T-cell (primary cell): ENCODE measurements around the gene BIRC2. TPM values are rescaled to one million over a fixed set of nuclear protein-coding genes. Genes with fewer than 3 reads are reported as not detected.

ENCODE experiments used
- ATAC-seq, 4 experiments: fragments of 200-7000 bp in 3 of 4; fragments of 150-1000 bp in 1 of 4; cut with Tn5 transposase; replicated peaks in 1 of 4; 1 replicate in 3 of 4; 2 replicates in 1 of 4; pipeline ENCODE4 v1.10.0; 2021; ENCODE audit warnings: moderate library complexity in 3 of 4, mild to moderate bottlenecking in 2 of 4, moderate number of reproducible peaks in 1 of 4
- CTCF ChIA-PET, 2 donors: fragments of 300-600 bp; sonication (Branson Sonifier 250); formaldehyde crosslinking; loops; one replicate each; lab custom pipeline; 2022; ENCODE audit warnings: antibody characterized with exemption in 2 of 2; lab: Charles Lee
- POLR2A ChIA-PET, 2 donors: fragments of 300-600 bp; sonication (Branson Sonifier 250); formaldehyde crosslinking; loops; one replicate each; lab custom pipeline; 2022; ENCODE audit warnings: antibody characterized with exemption in 2 of 2; lab: Charles Lee
- DNase-seq, 35 experiments: peaks; one replicate each; pipeline versions ENCODE4 v3.0.0 to v3.0.0-alpha.2; 2013 to 2023
- H3K27ac ChIP-seq: one replicate; pipeline ENCODE4 v1.5.1; 2013; ENCODE audit warnings: low read length
- H3K27me3 ChIP-seq, 2 experiments: replicated peaks in 1 of 2; 1 replicate in 1 of 2; 2 replicates in 1 of 2; pipeline versions ENCODE4 v1.6.1 to v1.7.0; 2013; ENCODE audit warnings: low read length in 1 of 2, mixed read lengths in 1 of 2; ENCODE audit not compliant: control insufficient read depth in 2 of 2, insufficient read depth in 2 of 2; ENCODE audit errors: extremely low read depth in 1 of 2
- H3K36me3 ChIP-seq, 2 donors: 1 replicate in 1 of 2; 2 replicates in 1 of 2; pipeline versions ENCODE4 v1.6.1 to v1.7.0; 2013; ENCODE audit warnings: low read length in 1 of 2; ENCODE audit not compliant: control insufficient read depth in 2 of 2, insufficient read depth in 1 of 2; ENCODE audit errors: extremely low read depth in 1 of 2
- H3K4me1 ChIP-seq, 2 experiments: 1 replicate in 1 of 2; 2 replicates in 1 of 2; pipeline versions ENCODE4 v1.6.1 to v1.7.0; 2013; ENCODE audit warnings: low read length in 2 of 2, mixed read lengths in 1 of 2; ENCODE audit not compliant: insufficient read depth in 2 of 2, control insufficient read depth in 1 of 2; ENCODE audit errors: extremely low read depth in 1 of 2
- H3K4me3 ChIP-seq, 2 donors: 1 replicate in 1 of 2; 2 replicates in 1 of 2; pipeline versions ENCODE4 v1.5.1 to v1.7.0; 2013; ENCODE audit warnings: mild to moderate bottlenecking in 2 of 2, low read length in 1 of 2, moderate library complexity in 1 of 2; ENCODE audit not compliant: control insufficient read depth in 1 of 2; ENCODE audit errors: extremely low read depth in 1 of 2
- H3K9me3 ChIP-seq: 2 replicates; pipeline ENCODE4 v1.7.0; 2013
- H3K27ac Mint-ChIP-seq, 2 donors: one replicate each; pipeline ENCODE4 v1.8.0; 2020 to 2021; ENCODE audit warnings: mild to moderate bottlenecking in 2 of 2, mixed read lengths in 2 of 2
- H3K27me3 Mint-ChIP-seq, 2 donors: one replicate each; pipeline ENCODE4 v1.8.0; 2021 to 2022; ENCODE audit warnings: mixed read lengths in 2 of 2
- H3K36me3 Mint-ChIP-seq: one replicate; pipeline ENCODE4 v1.8.0; 2021; ENCODE audit warnings: mixed read lengths
- H3K4me1 Mint-ChIP-seq, 3 donors: one replicate each; pipeline ENCODE4 v1.8.0; 2020 to 2022; ENCODE audit warnings: mixed read lengths in 3 of 3, mild to moderate bottlenecking in 1 of 3
- H3K4me3 Mint-ChIP-seq, 3 donors: one replicate each; pipeline ENCODE4 v1.8.0; 2020 to 2022; ENCODE audit warnings: mild to moderate bottlenecking in 3 of 3, mixed read lengths in 3 of 3, moderate library complexity in 3 of 3
- H3K9me3 Mint-ChIP-seq, 3 donors: one replicate each; pipeline ENCODE4 v1.8.0; 2020 to 2022; ENCODE audit warnings: mixed read lengths in 3 of 3
- WGBS: methylation state at CpG from one replicate; pipeline ENCODE4 v1.1.5; 2013; ENCODE audit warnings: missing lambda C conversion rate; ENCODE audit not compliant: insufficient coverage; 5-methylcytosine and 5-hydroxymethylcytosine counted together
- total RNA-seq, 35 experiments: library from RNA in 6 of 35; stranded (reverse) in 6 of 35; fragments of 120-200 nt in 1 of 35; gene quantifications; one replicate each; pipeline versions ENCODE4 v1.2.1 to v1.2.4 and lab custom pipeline; 2013 to 2026

The BIRC2 gene
- total RNA-seq, 5 donors from 2014 or later (not counting 1 experiment from before 2014, with no cell fraction given) = 53.3 to 100 (median 60.8) TPM

- Mint-ChIP-seq H3K27ac (peak overlapping the region; percentile 99), H3K4me1 (peaks cover 39 to 50% (median 48%) of the 10 kb centered on the region in 3 donors), H3K36me3 (peaks cover 18% of the 10 kb centered on the region), H3K27me3 (no peaks in the 10 kb centered on the region), H3K4me3 (peak overlapping the region; percentile 92 to 98 (median 98)), H3K9me3 (no peaks in the 10 kb centered on the region)
- peak in 2 of 4 experiments; percentile 3 to 6 for ATAC-seq
- Histone ChIP-seq H3K27ac (peak overlapping the region; percentile 99), H3K27me3 (no peaks in the 10 kb centered on the region), H3K9me3 (no peaks in the 10 kb centered on the region), H3K4me1 (peaks cover 6 to 17% of the 10 kb centered on the region in 2 experiments), H3K36me3 (peaks cover 0 to 12% of the 10 kb centered on the region in 2 donors), H3K4me3 (peak overlapping the region; percentile 91 to 98)
- DNase-seq = peak in 9 of 35 experiments; percentile 2 to 52 (median 11)
- POLR2A ChIA-PET = interaction anchor here (1.1 to 4.3 kb wide), 4 partner anchors 10 to 21 kb away, joined by 5 to 50 read pairs (median 6); no protein-coding TSS in a partner anchor
- under 1% methylated on average over 23 of the region's 33 CpGs for WGBS
- CTCF ChIA-PET = interaction anchor here (0.6 to 1.6 kb wide), 5 partner anchors 29 to 267 kb away, joined by 3 to 4 read pairs (median 3); no protein-coding TSS in a partner anchor
These were observed 702 bp downstream of the BIRC2 start for GRCh38 chr11:102347462-102348370.

DNA sequence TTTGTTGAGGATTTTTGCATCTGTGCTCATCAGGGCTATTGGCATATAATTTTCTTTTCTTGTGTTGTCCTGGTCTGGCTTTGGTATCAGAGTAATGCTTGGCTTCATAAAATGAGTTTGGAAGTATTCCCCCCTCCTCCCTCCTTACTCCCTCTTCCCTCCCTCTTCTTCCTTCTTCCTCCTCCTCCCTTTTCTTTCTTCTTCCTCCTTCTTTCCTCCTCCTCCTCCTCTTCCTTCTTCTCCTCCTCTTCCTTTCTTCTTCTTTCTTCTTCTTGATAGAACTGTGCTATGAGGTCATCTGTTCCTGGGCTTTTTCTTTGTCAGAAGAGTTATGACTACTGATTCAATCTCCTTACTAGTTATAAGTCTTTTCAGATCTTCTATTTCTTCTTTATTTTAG, 10.1 kb downstream of the BIRC2 start:
- H3K27ac ChIP-seq = no peak overlapping the region
- H3K4me3 ChIP-seq = no peak overlapping the region
- Mint-ChIP-seq H3K36me3 (peaks cover 75% of the 10 kb centered on the region), H3K4me1 (peaks cover 61 to 64% (median 63%) of the 10 kb centered on the region in 3 donors), H3K27me3 (no peaks in the 10 kb centered on the region), H3K27ac (peak overlapping the region; percentile 49 to 74), H3K9me3 (peaks cover 3 to 17% (median 10%) of the 10 kb centered on the region in 3 donors), H3K4me3 (no peak overlapping the region)
- ATAC-seq = no peak
- H3K9me3 ChIP-seq = no peaks in the 10 kb centered on the region
- ChIA-PET CTCF (interaction anchor here in 1 of 2 donors (0.8 to 1.2 kb wide), 2 partner anchors 15 to 139 kb away, joined by 4 to 6 read pairs; no protein-coding TSS in a partner anchor), POLR2A (interaction anchor here in 1 of 2 donors (1.2 kb wide), 1 partner anchor 9 kb away, joined by 5 read pairs; no protein-coding TSS in a partner anchor)
- H3K36me3 ChIP-seq = peaks cover 0 to 14% of the 10 kb centered on the region in 2 donors
- DNase-seq = no peak
- peaks cover 13 to 19% of the 10 kb centered on the region in 2 experiments for H3K4me1 ChIP-seq
- no peaks in the 10 kb centered on the region for H3K27me3 ChIP-seq

DNA sequence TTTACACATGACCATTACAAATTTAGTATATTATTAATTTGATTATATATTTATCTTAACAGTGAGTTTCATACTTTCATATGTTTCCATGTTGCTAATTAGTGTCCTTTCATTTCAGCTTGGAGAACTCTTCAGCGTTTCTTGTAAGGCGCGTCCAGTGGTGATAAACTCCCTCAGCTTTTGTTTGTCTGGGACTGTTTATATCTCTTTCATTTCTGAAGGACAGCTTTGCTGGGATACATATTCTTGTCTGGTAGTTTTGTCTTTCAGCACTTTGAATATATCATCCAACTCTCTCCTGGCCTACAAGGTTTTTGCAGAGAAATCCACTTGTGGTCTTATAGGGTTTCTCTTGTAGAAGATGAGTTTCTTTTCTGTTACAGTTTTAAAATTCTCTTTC, 12.4 kb downstream of the BIRC2 start:
- CTCF ChIA-PET = interaction anchor here (0.6 to 2.8 kb wide), 4 partner anchors 17 to 163 kb away, joined by 3 to 11 read pairs (median 4); no protein-coding TSS in a partner anchor

GRCh38 chr11:102360681-102361080, 13.7 kb downstream of the BIRC2 start:
- no CpG with 5 or more reads among the region's 3 CpGs for WGBS
- peak overlapping the region; percentile 91 to 93 for H3K27ac Mint-ChIP-seq
- H3K36me3 ChIP-seq = peaks cover 0 to 34% of the 10 kb centered on the region in 2 donors
- H3K27me3 ChIP-seq = no peaks in the 10 kb centered on the region
- POLR2A ChIA-PET = interaction anchor here (0.6 to 4.2 kb wide), 8 partner anchors 11 to 66 kb away, joined by 3 to 50 read pairs (median 3); partner anchors contain the start of gene BIRC2 (in 1 of the 2)
- peaks cover 13 to 21% of the 10 kb centered on the region in 2 experiments for H3K4me1 ChIP-seq
- H3K9me3 Mint-ChIP-seq = peaks cover 3 to 16% (median 7%) of the 10 kb centered on the region in 3 donors
- ATAC-seq (peak; percentile 13 to 57 (median 52)), DNase-seq (peak in 10 of 35 experiments; percentile 15 to 51 (median 33))
- CTCF ChIA-PET = interaction anchor here (0.5 to 2.8 kb wide), 11 partner anchors 9 to 91 kb away, joined by 3 to 11 read pairs (median 4); no protein-coding TSS in a partner anchor
- no peak overlapping the region for H3K4me3 ChIP-seq
- peaks cover 59 to 74% (median 70%) of the 10 kb centered on the region in 3 donors for H3K4me1 Mint-ChIP-seq
- peaks cover 77% of the 10 kb centered on the region for H3K36me3 Mint-ChIP-seq
- no peaks in the 10 kb centered on the region for H3K9me3 ChIP-seq
- H3K27ac ChIP-seq = peak overlapping the region; percentile 70
- peak overlapping the region; percentile 64 to 69 (median 66) for H3K4me3 Mint-ChIP-seq
- no peaks in the 10 kb centered on the region for H3K27me3 Mint-ChIP-seq

More for the DNA sequence above, 12.4 kb downstream of the BIRC2 start:
- Mint-ChIP-seq H3K4me3 (peak overlapping the region in 1 of 3 donors; percentile 69), H3K27ac (peak overlapping the region in 1 of 2 donors; percentile 74), H3K4me1 (peaks cover 67 to 72% (median 70%) of the 10 kb centered on the region in 3 donors), H3K36me3 (peaks cover 78% of the 10 kb centered on the region), H3K27me3 (no peaks in the 10 kb centered on the region), H3K9me3 (peaks cover 3 to 17% (median 10%) of the 10 kb centered on the region in 3 donors)
- Histone ChIP-seq H3K4me1 (peaks cover 13 to 21% of the 10 kb centered on the region in 2 experiments), H3K36me3 (peaks cover 0 to 21% of the 10 kb centered on the region in 2 donors), H3K27me3 (no peaks in the 10 kb centered on the region), H3K27ac (no peak overlapping the region), H3K9me3 (no peaks in the 10 kb centered on the region), H3K4me3 (no peak overlapping the region)
- DNase-seq (no peak), ATAC-seq (no peak)
- no CpG with 5 or more reads among the region's 3 CpGs for WGBS
- POLR2A ChIA-PET = interaction anchor here (0.6 to 4.2 kb wide), 4 partner anchors 9 to 54 kb away, joined by 3 to 50 read pairs (median 6); partner anchors contain the start of gene BIRC2 (in 1 of the 2)

GRCh38 chr11:102361086-102362031, 14.3 kb downstream of the BIRC2 start:
- H3K4me3 Mint-ChIP-seq = peak overlapping the region; percentile 64 to 69 (median 66)
- peaks cover 3 to 12% (median 6%) of the 10 kb centered on the region in 3 donors for H3K9me3 Mint-ChIP-seq
- peak; percentile 80 to 92 (median 89) for ATAC-seq
- H3K27me3 Mint-ChIP-seq = no peaks in the 10 kb centered on the region
- POLR2A ChIA-PET = interaction anchor here (0.6 to 4.2 kb wide), 9 partner anchors 8 to 92 kb away, joined by 3 to 50 read pairs (median 4); partner anchors contain the start of gene BIRC2 (in 1 of the 2)
- H3K36me3 Mint-ChIP-seq = peaks cover 78% of the 10 kb centered on the region
- peaks cover 61 to 70% (median 68%) of the 10 kb centered on the region in 3 donors for H3K4me1 Mint-ChIP-seq
- peak overlapping the region; percentile 91 to 93 for H3K27ac Mint-ChIP-seq
- peak in 34 of 35 experiments; percentile 25 to 76 (median 52) for DNase-seq
- 43% methylated on average over 4 of the region's 5 CpGs for WGBS
- CTCF ChIA-PET = interaction anchor here (0.6 to 2.8 kb wide), 14 partner anchors 10 to 138 kb away, joined by 3 to 11 read pairs (median 4); no protein-coding TSS in a partner anchor
- H3K36me3 ChIP-seq = peaks cover 0 to 39% of the 10 kb centered on the region in 2 donors
- H3K4me3 ChIP-seq = no peak overlapping the region
- no peaks in the 10 kb centered on the region for H3K27me3 ChIP-seq
- H3K27ac ChIP-seq = peak overlapping the region; percentile 70
- H3K4me1 ChIP-seq = peaks cover 13 to 21% of the 10 kb centered on the region in 2 experiments
- no peaks in the 10 kb centered on the region for H3K9me3 ChIP-seq
